GM12801 (cell line): ENCODE results near the gene HSD11B1L.

Experiments used
- CTCF ChIP-seq: IDR thresholded peaks from one replicate; pipeline ENCODE4 v1.5.1; 2011; ENCODE audit warnings: control low read depth; ENCODE audit not compliant: insufficient read length; ENCODE audit errors: extremely low read depth

Gene HSD11B1L

GRCh38 chr19:5690125-5690954 is 9.5 kb downstream of the HSD11B1L start, which contains the start of gene RPL36:
TSS of gene RPL36 (plus strand) at chr19:5690295. CDS start at chr19:5690508, 213 bp downstream.
- peak; percentile 89 for TF ChIP-seq CTCF

- no peak for TF ChIP-seq CTCF
Measured at GRCh38 chr19:5690955-5691821, 10.4 kb downstream of the HSD11B1L start.

- TF ChIP-seq CTCF: no peak
Measured at GRCh38 chr19:5691822-5692722, 11.2 kb downstream of the HSD11B1L start.

- no peak for TF ChIP-seq CTCF
Measured at GRCh38 chr19:5692723-5693194, 11.9 kb downstream of the HSD11B1L start.

- TF ChIP-seq CTCF: no peak
Measured at GRCh38 chr19:5693195-5694166, 12.7 kb downstream of the HSD11B1L start.

- no peak for TF ChIP-seq CTCF
Measured at GRCh38 chr19:5694167-5694955, 13.5 kb downstream of the HSD11B1L start.
